NCI-H2196 (cell line): Measurements from ENCODE around the gene NECTIN1.

ENCODE experiments used
- DNase-seq: peaks from one replicate; lab custom pipeline; 2025; ENCODE audit not compliant: unreplicated experiment; lab: John Stamatoyannopoulos, UW

The NECTIN1 gene

DNA sequence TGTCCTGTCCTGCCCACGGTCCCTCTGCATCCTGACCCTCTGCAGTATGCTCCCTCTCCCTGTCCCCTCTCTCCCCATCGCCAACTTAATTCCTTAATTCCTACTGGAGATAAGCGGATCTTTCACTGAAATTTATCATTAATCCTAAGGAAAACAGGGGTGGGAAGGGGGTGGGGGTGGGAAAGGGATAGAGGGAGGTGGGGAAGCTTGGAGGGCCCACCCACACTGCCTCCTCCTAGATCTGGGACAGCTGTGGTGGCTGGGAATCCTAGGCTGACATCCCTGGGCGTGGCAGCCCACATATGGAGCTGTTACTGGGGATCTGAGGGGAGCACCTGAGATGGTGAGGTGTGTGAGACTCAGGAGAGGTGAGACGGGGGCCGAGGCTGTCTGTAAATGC lies 14.4 kb downstream of the NECTIN1 start:
- DNase-seq = no peak

DNA sequence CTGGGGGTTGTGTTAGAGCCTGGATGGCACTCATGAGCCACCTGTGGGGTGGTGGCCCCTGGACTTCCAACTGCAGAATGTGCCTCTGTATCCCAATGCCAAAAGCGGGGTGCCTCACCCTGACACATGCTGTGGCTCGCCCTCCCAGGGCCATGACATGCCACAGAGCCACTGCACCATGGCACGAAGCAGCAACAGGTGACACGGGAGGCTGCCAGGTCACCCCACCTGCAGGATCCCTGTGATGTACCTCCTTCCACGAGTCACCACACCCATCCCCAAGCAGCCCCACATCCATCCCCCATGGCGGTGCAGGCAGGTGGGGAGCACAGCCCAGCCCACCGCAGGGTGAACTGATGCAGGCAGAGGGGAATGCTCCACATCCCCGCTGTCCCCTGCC lies 14.8 kb downstream of the NECTIN1 start:
- no peak for DNase-seq

DNA sequence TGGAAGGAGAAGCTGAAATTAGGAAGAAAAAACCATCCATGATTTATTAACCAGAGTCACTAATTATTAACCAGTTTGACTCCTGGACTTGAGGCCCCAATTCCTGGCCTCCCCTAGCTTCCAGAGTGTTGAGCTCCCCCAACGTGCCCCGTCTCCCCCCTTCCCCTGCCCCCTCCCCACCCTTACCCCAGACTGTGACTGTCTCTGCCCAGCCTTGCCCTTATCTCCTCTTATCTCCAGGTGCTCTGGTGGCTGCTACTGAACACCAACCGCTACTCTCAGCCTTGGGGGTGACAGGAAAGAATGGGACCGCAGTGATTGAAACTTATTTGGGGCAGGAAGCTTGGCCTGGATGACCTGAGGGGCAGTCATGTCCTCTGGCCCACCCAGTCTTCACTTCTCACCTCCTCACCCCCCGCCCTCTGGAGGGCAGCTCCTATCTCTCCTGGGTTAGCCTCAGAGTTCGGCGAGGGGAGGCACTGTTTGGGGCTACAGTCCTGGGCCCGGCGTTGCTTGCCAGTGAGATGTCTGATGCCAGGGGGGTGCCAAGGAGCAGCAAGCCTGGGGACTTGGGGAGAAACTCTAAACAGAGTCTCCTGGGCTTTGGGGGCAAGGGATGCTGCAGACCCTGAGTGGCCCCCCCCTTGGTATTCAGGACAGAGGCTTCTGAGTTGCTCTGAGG lies 15.5 kb downstream of the NECTIN1 start:
- no peak for DNase-seq

DNA sequence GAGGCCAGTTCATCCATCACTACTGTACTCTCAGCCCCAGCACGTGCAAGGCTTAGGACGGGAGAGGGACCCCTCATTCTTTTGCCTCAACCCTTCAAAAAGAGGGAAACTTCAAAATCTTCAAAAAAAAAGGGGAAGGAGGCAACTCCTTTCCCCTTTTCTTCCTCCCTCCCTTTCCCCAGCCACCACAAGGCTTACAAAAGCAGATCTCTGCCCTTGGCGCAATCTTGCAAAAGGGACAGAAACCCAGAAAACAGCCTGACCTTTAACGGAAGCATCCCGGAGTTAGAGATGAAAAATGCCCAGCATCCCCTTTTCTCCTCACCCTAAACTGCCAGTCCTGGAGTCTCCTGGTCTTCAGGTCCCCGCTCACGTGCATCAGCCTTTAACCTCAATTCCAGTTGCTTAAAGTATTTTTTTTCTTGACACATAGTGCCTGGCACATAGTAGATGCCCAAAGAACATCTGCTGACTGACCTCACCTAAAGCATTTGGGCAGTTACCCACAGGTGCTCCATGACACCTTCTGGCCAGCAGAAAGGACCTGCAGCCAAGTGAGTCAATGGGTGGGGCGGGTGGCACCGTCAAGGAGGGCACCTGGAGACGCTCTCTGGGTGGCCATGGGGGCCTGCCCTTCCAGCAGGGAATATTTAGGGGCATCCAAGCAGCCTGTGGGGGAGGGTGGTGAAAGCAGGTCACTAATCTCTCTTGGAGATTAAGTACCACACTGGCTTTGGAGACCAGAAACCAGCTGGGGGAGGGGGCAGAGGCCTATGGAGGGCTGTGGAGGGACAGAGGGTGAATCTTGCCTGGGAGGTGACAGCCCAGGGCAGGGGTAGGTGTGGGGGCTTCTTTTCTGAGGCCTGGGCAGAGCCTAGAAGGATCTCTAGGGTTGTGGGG lies 16.3 kb downstream of the NECTIN1 start:
- DNase-seq = no peak

DNA sequence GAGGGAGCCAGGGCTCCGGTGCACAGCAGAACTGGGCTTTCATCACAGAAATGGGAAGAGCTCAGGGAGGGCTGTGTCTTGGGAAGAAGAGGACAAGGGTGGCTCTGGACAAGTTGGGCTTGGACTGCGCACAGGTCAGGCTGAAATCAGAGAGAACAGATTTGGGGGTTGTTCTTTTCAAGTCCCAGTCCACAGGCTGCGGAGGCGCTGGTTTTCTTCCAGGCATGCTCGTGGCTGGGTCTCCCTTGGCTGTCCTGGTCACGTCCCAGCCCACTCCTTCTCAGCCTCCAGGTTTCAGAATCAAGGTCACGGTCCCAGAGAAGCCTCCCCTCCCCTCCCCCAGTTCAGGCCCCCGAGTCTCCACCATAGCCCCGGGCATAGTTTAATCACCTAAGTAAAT lies 17.0 kb downstream of the NECTIN1 start:
- no peak for DNase-seq

DNA sequence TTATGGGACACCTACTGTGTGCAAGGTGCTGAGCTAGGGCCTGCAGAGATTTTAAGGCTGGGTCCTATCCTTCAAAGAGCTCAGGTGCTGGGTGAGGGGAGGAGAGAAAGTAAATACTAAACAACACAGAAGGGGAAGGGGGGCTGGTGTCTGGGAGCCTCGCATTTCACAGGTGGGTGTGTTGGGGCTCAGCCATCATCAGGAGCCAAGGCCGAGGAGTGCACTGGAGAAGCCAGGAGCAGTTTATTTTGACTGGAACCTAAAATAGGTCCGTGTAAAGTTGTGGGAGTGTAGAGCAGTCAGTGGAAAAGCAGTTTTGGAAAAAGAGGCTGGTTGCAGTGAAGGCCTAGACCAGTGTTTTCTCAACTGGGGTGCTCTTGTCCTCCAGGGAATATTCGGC lies 17.5 kb downstream of the NECTIN1 start:
- DNase-seq = no peak

DNA sequence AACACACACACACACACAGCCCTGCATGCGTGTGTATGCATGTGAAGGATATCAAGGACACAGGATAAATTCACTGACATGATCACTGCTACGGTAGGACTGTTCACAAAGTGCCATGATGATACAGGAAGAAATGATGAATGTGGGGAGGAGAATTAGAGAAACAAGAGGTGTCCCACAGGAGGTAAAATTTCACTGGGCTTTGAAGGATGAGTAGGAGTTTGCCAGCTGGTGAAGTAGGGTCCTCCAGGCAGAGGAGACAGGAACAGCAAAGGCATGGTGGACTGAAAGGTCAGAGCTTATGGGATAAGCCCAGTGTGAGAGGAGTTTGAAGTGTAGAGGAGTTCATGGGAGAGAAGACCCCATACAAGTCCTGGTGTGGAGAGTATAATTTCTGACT lies 18.6 kb downstream of the NECTIN1 start:
- no peak for DNase-seq

DNA sequence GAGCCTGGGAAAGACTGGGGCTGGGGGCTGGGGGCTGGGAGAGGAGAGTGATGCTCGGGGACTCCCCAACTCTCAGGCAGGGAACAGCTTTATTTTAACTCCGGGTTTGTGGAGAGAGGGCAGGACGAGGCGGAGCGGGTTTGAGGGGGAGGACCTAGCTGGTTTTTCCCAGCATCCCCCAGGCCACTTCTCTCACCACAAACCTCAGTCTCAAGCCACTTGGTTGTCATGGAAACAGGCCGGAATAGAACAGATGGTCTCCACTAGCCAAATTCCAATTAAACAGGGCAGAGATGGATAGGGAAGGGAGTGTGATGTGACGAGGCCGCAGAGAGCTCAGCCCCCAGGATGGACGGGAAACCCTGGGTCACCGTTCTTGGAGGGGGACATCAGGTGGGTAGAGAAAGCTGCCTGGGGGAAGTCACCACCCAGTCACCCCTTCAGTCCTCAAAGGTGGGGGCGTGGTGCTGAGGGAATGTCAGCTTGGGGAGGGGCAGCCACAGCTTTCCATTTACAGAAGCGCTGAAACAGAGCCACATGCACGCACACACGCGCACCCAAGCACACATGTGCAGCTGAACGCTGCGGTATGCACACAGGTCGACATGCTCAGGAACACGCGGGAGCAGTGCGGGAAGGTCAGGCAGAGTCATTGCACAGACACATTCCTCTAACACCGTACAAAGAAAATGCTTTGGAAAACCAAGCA lies 19.2 kb downstream of the NECTIN1 start:
- DNase-seq = peak; percentile 25

DNA sequence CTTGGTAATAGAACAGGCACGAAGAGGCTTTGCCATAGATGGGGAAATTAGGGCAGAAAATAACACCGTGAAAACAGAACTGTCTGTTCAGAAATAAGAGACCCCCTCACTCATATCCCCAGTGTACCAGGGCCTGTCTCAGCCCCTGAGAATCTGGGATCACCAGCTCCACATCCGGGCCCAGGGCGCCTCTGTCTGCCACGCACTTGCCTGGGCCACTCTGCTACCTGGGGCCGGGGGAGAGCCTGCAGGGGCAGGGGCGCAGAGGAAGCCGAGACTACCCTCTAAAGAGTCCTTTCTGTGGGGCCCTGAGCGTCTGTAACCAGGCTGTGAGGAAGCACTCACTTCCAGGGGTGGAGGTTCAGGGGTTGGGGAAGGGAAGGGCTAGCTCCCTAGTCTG lies 19.8 kb downstream of the NECTIN1 start:
- no peak for DNase-seq

DNA sequence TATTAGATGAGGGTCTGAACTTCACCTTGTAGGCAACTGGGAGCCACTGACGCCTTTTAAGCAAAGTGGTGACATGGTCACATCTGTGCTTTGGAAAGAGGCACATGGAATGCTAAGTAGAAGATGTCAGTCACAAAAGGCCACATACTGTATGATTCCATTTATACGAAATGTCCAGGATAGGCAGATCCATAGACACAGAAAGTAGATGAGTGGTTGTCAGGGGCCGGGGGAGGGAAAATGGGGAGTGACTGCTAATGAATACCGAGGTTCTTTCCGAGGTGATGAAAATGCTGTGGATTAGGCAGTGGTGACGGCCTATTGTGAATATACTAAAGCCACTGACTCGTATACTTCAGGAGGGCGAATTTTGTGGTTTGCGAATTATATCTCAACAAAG lies 20.6 kb downstream of the NECTIN1 start:
- no peak for DNase-seq

DNA sequence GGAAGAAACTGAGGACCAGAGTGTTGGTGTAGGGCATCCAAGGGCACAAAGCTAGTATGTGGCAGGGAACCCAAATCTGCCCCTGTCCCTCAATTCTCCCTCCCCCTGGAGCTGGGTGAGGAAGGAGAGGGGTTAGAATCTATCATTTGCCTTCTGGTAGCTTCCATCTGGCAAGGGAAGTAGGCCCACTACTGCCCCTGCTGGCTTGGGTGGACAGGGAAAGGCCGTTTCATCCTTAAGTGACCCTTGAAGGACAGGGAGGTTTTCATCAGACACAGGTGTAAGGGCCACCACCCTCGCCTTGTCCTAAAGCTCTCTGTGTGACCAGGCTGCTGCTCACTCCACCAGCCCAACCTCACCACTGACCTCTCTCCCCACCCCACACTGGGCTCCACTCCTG lies 22.1 kb downstream of the NECTIN1 start:
- no peak for DNase-seq

DNA sequence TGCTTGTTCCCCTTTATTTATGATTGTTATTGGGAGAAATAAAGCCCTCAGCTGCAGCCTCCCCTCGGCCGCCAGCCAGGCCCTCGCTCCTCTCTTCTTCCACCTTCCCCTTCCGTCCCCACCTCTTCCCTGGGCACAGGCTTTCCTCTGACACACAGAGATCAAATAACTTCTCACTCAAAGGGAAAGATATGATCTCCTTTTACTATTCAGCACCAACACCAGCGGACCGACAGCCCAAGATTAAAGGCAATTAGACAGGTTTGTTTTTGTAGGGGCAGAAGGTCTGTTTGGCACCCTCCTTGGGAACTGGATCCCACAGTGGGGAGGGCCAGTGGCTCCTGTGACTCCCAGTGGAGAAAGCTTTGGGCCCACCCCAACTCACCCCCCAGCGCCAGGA lies 23.0 kb downstream of the NECTIN1 start:
- no peak for DNase-seq

DNA sequence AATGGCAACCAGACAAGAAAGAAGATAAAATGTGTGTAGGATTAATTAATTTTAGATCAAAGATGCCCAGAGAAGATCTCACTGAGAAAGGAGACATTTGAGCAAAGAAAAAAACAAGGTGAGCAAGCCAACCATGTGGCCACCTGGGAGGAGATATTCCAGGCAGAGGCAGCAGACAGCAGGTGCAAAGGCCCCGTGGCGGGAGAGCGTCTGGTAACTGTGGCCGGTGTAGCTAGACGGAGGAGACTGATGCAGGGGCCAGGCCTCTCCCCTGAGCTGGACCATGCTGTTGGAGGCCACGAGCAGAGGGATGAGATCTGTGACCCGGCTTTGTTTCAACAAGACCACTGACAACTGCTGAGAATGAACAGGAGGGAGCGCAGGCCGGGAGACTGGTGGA lies 23.6 kb downstream of the NECTIN1 start:
- no peak for DNase-seq

DNA sequence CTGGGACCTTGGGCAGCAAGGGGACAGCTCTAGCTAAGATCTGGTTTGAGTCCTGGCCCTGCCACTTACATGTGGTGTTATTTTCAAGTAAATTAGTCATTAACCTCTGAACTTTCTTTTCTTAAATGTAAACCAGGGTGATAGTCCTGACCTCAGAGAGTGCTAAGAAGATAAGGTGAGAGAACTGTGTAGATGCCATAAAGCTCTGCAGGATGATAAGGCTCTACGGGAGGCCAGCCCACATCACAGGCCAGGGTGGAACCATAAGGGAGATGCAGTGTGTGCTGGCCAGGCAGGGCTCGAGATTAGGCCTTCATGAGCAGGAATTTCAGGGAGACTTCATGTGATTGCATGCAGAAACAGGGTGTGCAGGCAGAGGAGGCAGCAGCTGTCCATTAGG lies 24.2 kb downstream of the NECTIN1 start:
- no peak for DNase-seq

DNA sequence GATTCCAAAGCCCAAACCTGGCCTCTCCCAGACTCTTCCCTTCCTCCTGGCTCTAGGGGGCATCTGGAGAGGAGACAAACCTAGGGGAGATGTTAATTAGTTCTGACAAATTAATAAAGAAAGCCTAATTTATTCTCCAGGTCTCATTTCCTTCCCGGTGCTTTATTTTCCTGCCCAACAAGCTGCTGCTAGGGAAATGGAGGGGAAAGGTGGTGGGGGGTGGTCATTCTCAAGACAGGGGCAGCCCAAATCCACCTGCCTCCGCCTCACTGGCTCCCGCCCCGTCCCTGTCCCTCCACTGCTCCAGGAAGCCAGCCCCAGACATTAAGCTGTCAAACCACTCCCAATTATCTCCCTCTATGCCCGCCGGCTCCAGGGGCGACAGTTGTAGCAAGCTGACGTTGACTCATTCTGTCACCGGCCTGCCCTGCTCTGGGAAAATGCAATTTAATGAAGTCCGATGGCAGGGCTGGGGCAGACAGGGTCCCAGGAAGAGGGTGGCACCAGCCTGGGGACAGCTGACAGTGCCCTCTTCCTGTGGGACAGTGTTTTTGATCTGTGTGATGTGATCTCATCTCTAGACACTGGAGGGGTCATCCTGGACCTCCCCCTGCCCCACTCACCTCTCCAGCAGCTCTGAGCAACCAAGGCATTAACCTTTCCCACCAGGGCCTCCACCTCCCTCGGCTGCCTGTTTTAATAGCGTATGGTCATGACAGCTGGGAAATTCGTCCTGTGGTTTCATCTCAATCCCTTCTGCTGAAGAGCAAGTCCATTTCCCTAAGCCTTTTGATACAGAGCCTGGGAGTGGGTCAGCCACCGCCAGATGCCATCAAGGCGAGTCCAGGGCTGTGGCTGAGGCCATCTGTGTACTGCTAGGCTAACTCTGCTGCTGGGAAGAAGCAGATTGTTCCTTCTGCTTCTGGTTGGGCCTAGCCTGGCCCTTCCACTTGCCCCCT lies 27.1 kb downstream of the NECTIN1 start:
- DNase-seq = no peak

DNA sequence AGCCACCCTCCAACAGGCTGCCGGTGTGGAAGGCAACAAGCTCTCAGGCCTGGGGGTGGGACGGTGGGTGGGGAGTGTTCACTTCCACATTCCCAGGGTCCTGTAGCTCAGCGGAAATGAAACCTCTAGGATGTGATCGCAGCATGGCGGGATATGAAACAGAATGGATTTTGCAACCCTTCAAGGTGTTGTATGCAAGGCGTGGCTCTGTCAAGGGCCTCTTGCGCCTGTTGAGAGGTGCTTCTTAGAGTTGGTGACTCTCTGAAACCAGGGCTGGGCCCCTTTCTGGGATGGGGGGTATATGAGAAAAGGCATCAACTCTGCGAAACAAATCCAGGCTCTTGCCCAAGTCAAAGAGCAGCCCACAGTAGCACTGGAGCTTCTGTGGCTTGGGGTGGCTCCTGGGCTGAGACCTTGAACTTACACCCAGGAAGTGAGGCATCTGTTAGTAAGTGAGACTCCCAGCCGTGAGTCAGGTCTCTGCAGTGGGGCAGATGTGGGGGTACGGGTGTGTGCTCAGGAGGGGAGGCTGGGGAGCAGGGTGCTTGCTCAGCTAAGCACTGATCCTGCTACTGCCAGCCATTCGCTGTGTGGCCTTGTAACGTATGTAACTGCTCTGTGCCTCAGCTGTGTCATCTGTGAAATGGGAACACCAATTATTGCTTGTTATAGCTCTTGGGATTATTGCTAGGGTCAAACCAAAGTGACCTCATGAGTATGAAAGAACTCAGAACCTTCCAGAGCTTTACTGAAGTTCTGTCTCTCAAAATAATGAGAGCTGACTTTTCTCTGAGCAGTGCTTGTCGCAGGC lies 28.3 kb downstream of the NECTIN1 start:
- DNase-seq = no peak

DNA sequence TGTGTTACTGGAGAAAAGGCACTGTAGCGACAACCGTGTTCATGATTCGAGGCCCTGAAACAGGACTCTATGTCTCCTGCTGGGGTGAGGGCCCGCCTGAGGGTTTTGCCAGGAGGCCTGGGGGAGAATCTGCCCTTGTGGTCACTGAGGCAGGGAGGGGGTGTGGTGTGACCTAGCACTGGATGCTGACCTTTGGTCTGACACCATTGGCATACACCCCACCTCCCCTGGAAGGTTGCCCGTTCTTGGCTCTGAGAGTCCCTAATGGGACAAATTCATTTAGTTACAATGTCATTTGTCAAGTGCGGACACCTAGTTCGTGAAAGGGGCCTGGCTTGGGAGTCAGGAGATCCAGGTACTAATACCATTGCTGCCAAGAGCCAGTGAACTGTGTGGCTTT lies 29.0 kb downstream of the NECTIN1 start:
- no peak for DNase-seq

DNA sequence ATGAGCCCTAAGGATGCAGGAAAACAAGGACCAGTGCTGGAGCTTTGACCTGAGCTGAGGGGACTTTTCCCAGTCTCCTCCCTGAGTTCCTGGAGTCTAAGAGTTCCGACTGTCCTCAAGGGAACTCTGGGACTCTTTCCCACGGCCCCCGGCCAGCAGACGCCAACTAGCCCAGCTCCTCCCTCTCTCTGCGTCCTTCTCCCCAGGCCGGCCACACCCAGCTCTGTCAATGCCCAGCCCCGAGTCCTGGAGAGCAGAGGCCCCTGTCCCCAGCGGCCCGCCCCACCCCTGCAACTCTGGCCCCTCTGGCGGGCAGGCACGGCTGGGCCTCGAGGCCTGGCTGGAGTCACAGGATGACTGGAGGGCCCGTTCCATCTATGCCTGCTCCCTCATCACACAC lies 29.8 kb downstream of the NECTIN1 start:
- no peak for DNase-seq

DNA sequence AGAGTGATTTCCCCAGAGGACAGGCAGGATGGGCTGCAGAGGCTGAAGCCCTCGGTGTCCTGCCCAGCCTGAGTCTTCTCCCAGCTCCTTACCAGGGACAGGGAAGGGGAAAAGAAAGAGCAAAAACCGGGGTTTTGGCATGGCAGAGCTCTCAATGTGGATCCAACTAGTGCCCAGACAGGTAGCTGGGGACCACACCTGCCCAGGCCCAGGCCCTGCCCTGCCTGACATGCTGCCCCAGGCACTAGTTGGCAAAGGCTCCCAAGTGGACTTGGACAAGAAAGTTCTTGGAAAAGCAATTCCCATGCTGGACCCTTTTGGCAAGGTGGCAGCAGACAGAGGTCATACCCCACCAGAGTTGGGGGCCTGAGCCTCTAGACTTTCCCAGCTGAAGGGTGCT lies 31.1 kb downstream of the NECTIN1 start:
- DNase-seq = no peak

DNA sequence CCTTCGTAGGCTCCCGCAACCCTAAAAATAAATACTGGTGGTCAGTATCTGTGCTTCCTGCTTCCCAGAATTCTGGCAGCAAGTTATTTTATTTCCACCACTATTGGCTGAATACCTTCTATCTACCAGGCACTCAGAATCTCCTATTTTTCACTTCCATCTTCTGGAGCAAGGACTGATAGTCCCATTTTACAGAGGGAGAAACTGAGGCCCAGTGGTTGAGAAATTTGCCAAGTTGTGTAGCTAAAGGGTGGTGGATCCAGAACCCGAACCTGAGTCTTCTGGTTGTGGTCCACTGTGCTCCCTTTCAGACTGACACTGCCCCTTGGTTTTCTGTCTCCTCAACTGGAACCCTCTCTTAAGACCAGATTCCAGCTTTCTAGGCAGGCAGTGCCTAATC lies 31.6 kb downstream of the NECTIN1 start:
- no peak for DNase-seq
